GM12875 (cell line): ENCODE measurements around the gene VPS41.

ENCODE experiments used
- H3K4me3 ChIP-seq: one replicate; pipeline ENCODE4 v1.5.1; 2011; ENCODE audit warnings: low read depth, low read length, control low read depth
- TF ChIP-seq, protein P1 (sequence below): IDR thresholded peaks from 2 replicates; pipeline ENCODE4 v1.5.1; 2011; ENCODE audit warnings: low read depth, mild to moderate bottlenecking, control low read depth, inconsistent platforms, low read length, moderate library complexity, borderline replicate concordance; ENCODE audit not compliant: insufficient read depth

VPS41 gene

DNA sequence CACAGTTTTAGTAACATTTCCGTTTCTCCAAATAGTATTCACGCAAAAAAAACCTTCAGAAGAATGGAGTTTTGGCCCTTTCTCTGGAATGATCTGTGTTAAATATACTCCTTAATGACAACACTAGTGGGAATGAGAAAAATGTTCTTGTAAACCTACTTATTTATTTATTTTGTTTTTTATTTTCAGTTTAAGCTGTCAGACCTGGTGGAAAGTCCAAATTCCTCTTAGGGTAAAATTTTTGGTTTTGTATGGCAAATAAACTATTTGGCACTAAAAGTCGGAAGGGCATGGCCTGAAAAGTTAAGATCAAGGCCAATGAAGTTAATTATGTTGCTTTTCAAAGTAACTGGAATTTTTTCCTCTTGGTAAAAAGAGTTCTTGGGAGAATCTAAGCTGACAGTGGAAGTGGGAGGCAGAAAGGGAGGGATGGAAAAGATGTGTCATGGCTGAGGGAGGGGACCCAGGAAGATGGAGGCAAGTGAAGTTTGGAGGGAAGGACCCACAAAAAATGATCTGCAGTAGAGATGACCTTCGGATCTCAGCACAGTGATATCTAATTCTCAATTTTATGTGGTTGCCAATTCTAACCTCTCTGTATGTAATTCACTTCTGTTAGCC lies 33.5 kb upstream of the VPS41 start:
- TF ChIP-seq, protein P1, sequence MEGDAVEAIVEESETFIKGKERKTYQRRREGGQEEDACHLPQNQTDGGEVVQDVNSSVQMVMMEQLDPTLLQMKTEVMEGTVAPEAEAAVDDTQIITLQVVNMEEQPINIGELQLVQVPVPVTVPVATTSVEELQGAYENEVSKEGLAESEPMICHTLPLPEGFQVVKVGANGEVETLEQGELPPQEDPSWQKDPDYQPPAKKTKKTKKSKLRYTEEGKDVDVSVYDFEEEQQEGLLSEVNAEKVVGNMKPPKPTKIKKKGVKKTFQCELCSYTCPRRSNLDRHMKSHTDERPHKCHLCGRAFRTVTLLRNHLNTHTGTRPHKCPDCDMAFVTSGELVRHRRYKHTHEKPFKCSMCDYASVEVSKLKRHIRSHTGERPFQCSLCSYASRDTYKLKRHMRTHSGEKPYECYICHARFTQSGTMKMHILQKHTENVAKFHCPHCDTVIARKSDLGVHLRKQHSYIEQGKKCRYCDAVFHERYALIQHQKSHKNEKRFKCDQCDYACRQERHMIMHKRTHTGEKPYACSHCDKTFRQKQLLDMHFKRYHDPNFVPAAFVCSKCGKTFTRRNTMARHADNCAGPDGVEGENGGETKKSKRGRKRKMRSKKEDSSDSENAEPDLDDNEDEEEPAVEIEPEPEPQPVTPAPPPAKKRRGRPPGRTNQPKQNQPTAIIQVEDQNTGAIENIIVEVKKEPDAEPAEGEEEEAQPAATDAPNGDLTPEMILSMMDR: no peak

DNA sequence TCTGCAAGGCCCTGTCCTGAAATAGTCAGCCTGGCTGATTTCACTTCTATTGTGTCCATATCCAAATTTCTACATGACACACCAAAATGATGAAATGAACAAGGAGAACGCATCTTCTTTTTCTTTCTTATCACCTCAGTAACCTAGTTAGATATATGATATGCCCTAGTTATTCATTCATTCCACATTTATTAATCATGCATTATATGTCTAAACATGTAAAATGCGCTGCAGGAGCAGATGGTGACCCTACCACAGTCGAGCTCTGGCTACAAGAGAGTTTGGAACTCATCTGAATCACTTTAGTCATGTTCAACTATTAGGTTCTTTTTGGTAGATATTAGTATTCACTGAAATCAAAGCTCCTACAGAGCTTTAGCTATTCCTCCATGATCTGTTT lies 31.8 kb upstream of the VPS41 start:
- TF ChIP-seq, protein P1: no peak
- no peak overlapping the region for H3K4me3 ChIP-seq

More for the DNA sequence above, 33.5 kb upstream of the VPS41 start:
- H3K4me3 ChIP-seq: no peak overlapping the region

DNA sequence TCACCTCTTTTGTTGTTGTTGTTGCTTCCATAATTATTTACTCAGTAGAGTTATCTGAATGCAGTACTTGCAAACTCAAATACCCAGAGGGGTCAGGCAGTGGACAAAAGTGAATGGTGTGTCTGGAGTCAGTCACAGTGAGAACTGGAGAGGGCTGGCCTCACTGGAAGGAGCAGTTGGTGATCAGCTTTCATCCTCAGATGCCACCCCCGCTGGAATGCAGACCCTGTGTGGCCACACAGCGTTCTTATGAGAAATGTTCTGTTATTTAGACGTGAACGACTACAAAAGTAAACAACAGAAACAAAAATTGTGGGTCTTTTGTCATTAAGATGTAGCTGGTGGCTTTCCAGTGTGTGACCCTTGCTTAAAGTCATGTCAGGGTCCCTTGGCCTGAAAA lies 29.6 kb upstream of the VPS41 start:
- no peak overlapping the region for H3K4me3 ChIP-seq
- TF ChIP-seq, protein P1: no peak

DNA sequence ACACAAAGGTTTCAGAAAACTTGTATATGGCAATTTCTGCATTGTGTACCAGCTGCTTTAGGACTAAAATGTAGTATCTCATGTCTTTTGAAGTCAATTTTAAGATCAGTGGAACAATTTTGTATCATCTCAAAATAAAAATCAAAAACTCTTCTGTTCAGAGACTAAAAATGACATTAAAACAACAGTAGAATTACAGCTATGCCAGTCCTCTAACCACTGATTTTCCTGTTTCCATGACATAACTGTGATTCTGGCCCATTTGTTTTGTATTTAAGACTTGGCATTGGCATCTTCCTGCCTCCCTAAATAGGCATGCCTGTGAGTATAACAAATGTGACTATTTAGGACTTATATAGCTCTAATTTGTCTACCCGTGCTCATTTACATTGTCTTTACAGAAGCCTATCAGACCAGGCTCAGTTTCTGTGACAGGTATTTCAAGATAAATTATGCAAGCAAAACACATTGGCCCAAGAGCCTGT lies 29.1 kb upstream of the VPS41 start:
- H3K4me3 ChIP-seq: no peak overlapping the region
- TF ChIP-seq, protein P1: no peak

DNA sequence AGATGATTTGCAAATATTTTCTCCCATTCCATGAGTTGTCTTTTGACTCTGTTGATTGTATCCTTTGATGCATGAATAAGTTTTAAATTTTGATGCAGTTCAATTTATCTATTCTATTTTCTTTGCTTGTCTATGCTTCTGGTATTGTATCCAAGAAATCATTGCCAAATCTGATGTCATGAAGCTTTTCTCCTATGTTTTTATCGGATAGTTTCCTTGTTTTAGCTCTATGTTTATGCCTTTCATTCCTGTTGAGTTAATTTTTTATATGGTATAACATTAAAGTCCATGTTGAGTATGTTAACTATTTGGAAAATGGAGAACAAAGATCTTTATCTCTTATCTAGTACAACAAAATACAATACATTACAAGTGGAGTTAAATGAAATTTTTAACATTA lies 27.6 kb upstream of the VPS41 start:
- H3K4me3 ChIP-seq: no peak overlapping the region
- TF ChIP-seq, protein P1: no peak

DNA sequence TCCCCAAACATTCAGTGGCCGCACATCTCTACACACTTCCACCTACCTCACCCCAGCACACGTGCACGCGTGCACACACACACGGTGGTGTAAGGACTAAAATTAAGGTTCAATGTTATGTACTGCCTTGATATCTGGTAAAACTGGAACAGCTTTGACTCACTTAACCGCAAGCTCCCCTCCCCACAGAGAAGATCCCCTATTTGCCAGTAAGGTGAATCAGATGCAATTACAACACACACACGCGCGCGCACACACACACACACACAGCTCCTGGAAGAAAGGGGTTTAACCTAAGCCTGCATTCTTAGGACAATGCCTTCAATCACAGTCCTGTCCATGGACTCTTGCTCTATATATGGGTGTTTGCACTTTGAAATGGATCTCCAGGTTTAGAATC lies 25.5 kb upstream of the VPS41 start:
- TF ChIP-seq, protein P1: no peak
- no peak overlapping the region for H3K4me3 ChIP-seq

DNA sequence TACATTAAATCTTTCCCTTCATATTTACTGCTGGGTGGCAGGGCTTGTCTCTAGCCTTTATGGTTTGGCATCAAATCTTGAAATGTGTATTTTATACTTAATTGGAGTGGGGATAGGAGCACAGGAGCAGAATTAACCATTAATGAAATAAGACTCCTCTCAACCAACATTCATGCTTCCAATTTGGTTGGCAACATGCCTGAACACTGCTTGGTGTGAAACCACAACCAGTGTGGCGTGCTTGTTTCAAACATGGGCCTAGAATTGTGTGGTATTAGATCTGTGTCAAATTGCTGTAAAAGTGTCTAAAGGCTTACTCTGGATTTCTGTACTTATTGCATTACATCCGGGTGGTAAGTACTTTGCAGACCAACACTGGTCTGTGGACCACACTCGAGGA lies 25.1 kb upstream of the VPS41 start:
- H3K4me3 ChIP-seq: no peak overlapping the region
- TF ChIP-seq, protein P1: no peak
